Caco-2 (cell line): ENCODE measurements around the gene TRPM2. TPM values are rescaled to one million over a fixed set of nuclear protein-coding genes. Genes with fewer than 3 reads are reported as not detected.

Experiments
- Bru-seq: library from RNA; stranded (reverse); fragments of 400-500 nt; gene quantifications from one replicate; lab custom pipeline; 2021; lab: Mats Ljungman, UMichigan
- BruChase-seq, 2 experiments: library from RNA; stranded (reverse); fragments of 400-500 nt; gene quantifications; one replicate each; lab custom pipeline; 2021; lab: Mats Ljungman, UMichigan
- BruUV-seq: library from RNA; stranded (reverse); fragments of 400-500 nt; replicated peaks from 2 replicates; lab custom pipeline; 2021; lab: Mats Ljungman, UMichigan
- CTCF ChIA-PET: fragments of 300-600 bp; sonication (Branson Sonifier 250); formaldehyde crosslinking; loops from one replicate; lab custom pipeline; 2022; ENCODE audit warnings: antibody characterized with exemption; lab: Charles Lee
- POLR2A ChIA-PET: fragments of 300-600 bp; sonication (Branson Sonifier 250); formaldehyde crosslinking; loops from one replicate; lab custom pipeline; 2022; ENCODE audit warnings: antibody characterized with exemption; lab: Charles Lee
- DNase-seq, 2 experiments: peaks; one replicate each; pipeline versions ENCODE4 v3.0.0 to v3.0.0-alpha.2; 2020 to 2022
- H3K27me3 ChIP-seq: replicated peaks from 2 replicates; pipeline ENCODE4 v1.6.0; 2011; ENCODE audit warnings: low read length; ENCODE audit not compliant: control insufficient read depth, insufficient read depth
- H3K36me3 ChIP-seq: 2 replicates; pipeline ENCODE4 v1.5.1; 2011; ENCODE audit warnings: low read length; ENCODE audit not compliant: control insufficient read depth, insufficient read depth
- H3K4me1 ChIP-seq: fragments of 250-450 bp; sonication (Bioruptor Pico); 2 replicates; pipeline ENCODE4 v1.5.1; 2020; ENCODE audit warnings: mild to moderate bottlenecking
- H3K4me3 ChIP-seq: 2 replicates; pipeline ENCODE4 v1.5.1; 2011; ENCODE audit warnings: low read depth, mild to moderate bottlenecking, control low read depth, low read length
- H3K9me3 ChIP-seq: fragments of 250-450 bp; sonication (Bioruptor Pico); 2 replicates; pipeline ENCODE4 v1.5.1; 2020; ENCODE audit warnings: mild to moderate bottlenecking, moderate library complexity
- H3K27ac Mint-ChIP-seq: one replicate; pipeline ENCODE4 v1.8.0; 2022; ENCODE audit warnings: mixed read lengths; ENCODE audit not compliant: unreplicated experiment
- H3K27me3 Mint-ChIP-seq: one replicate; pipeline ENCODE4 v1.8.0; 2022; ENCODE audit warnings: mixed read lengths; ENCODE audit not compliant: insufficient read depth, unreplicated experiment
- H3K36me3 Mint-ChIP-seq: one replicate; pipeline ENCODE4 v1.8.0; 2022; ENCODE audit warnings: mild to moderate bottlenecking, mixed read lengths; ENCODE audit not compliant: insufficient read depth, unreplicated experiment
- H3K4me1 Mint-ChIP-seq: one replicate; pipeline ENCODE4 v1.8.0; 2022; ENCODE audit warnings: low read depth, mixed read lengths; ENCODE audit not compliant: unreplicated experiment
- H3K4me3 Mint-ChIP-seq: one replicate; pipeline ENCODE4 v1.8.0; 2022; ENCODE audit warnings: mild to moderate bottlenecking, moderate library complexity, mixed read lengths; ENCODE audit not compliant: unreplicated experiment
- H3K9me3 Mint-ChIP-seq: one replicate; pipeline ENCODE4 v1.8.0; 2022; ENCODE audit warnings: mixed read lengths; ENCODE audit not compliant: unreplicated experiment
- intact Hi-C: fragments of 100-400 bp; cut with micrococcal nuclease; formaldehyde crosslinking; loops from one replicate; pipeline ENCODE4 v1.10.0; 2022; ENCODE audit not compliant: unreplicated experiment
- long read RNA-seq: library from polyadenylated mRNA; stranded (forward); transcript quantifications from one replicate; pipeline ENCODE4 v2.0.0, GENCODE V29; 2022
- total RNA-seq: library from RNA; stranded (reverse); gene quantifications from 2 replicates; pipeline ENCODE4 v1.2.3, GENCODE V29; 2022
- TF ChIP-seq, protein P1 (sequence below), 2 experiments: fragments of 200-600 bp in 1 of 2; IDR thresholded peaks; 1 replicate in 1 of 2; 2 replicates in 1 of 2; pipeline versions ENCODE4 v1.5.1 to v1.8.0; 2011 to 2022; ENCODE audit warnings: antibody characterized with exemption in 1 of 2, control low read depth in 1 of 2, inconsistent platforms in 1 of 2, low read depth in 1 of 2, low read length in 1 of 2, mild to moderate bottlenecking in 1 of 2, moderate library complexity in 1 of 2; ENCODE audit not compliant: insufficient read depth in 1 of 2, severe bottlenecking in 1 of 2, unreplicated experiment in 1 of 2

The TRPM2 gene
- total RNA-seq (0.07 and 0.20 TPM in 2 replicates), Bru-seq, nascent RNA (percentile 10 among the genes with signal in this experiment), BruChase-seq, experiment 1, labeled RNA remaining after a 2-hour chase (percentile 9 among the genes with signal in this experiment), BruChase-seq, experiment 2, labeled RNA remaining after a 6-hour chase (percentile 12 among the genes with signal in this experiment)
- long read RNA-seq: 0 reads

DNA sequence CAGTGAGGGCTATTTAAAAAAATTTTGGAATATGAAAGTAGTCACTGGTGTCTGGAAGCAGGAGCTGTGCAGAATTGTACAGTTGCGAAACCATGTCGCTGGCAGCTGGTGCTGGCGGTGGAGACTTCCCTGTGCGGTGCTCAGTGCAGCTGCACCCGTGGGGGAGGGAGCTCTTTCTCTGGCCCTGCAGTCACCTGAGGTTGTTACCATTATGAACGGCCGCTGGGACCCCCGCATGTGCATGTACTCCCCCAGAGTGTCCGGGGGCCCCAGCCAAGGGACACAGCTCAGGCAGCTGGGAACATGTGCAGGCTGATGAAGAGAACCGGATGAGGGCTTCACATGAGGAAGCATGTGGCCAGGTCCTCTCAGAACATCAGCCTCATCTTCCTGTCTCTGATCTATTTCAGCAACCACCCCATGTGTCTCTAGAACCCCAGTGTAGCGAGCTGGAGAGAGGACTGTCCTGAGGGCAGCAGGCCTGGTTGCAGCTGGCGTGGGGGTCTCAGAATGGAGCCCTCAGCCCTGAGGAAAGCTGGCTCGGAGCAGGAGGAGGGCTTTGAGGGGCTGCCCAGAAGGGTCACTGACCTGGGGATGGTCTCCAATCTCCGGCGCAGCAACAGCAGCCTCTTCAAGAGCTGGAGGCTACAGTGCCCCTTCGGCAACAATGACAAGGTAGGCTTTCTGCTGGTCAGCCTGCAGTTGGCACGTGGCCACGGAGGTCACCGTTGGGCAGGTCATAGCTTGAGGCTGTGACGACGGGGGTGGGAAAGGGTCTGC lies at the start of gene TRPM2:
Gene TRPM2, plus strand, starts transcription at position 431 of the 780 bp plus-strand sequence. Its CDS starts 80 bp downstream, at position 511.
- CTCF ChIA-PET: interaction anchor here (0.7 kb wide), 1 partner anchor 10 kb away, joined by 3 read pairs; no protein-coding TSS in a partner anchor
- TF ChIP-seq, protein P1, sequence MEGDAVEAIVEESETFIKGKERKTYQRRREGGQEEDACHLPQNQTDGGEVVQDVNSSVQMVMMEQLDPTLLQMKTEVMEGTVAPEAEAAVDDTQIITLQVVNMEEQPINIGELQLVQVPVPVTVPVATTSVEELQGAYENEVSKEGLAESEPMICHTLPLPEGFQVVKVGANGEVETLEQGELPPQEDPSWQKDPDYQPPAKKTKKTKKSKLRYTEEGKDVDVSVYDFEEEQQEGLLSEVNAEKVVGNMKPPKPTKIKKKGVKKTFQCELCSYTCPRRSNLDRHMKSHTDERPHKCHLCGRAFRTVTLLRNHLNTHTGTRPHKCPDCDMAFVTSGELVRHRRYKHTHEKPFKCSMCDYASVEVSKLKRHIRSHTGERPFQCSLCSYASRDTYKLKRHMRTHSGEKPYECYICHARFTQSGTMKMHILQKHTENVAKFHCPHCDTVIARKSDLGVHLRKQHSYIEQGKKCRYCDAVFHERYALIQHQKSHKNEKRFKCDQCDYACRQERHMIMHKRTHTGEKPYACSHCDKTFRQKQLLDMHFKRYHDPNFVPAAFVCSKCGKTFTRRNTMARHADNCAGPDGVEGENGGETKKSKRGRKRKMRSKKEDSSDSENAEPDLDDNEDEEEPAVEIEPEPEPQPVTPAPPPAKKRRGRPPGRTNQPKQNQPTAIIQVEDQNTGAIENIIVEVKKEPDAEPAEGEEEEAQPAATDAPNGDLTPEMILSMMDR (IDR thresholded peaks at IDR 0.05; ENCODE audit: insufficient read depth in 1 of 2, low read depth in 1 of 2, low read length in 1 of 2, severe bottlenecking in 1 of 2, unreplicated experiment in 1 of 2): no peak
- H3K4me3 ChIP-seq: no peak within 1 kb of the TSS
- Mint-ChIP-seq H3K36me3 (no peaks in the 10 kb centered on the region), H3K4me3 (no peak within 1 kb of the TSS), H3K27me3 (no peaks in the 10 kb centered on the region), H3K4me1 (no peaks in the 10 kb centered on the region), H3K27ac (peak within 1 kb of the TSS; percentile 10), H3K9me3 (no peaks in the 10 kb centered on the region)
- BruUV-seq: no TSS peak
- no peaks in the 10 kb centered on the region for H3K4me1 ChIP-seq
- DNase-seq: peak in 1 of 2 experiments; percentile 27
- POLR2A ChIA-PET: no interaction called here
- no peaks in the 10 kb centered on the region for H3K27me3 ChIP-seq
- H3K36me3 ChIP-seq: no peaks in the 10 kb centered on the region
- intact Hi-C loops: no loop called here
- no peaks in the 10 kb centered on the region for H3K9me3 ChIP-seq

DNA sequence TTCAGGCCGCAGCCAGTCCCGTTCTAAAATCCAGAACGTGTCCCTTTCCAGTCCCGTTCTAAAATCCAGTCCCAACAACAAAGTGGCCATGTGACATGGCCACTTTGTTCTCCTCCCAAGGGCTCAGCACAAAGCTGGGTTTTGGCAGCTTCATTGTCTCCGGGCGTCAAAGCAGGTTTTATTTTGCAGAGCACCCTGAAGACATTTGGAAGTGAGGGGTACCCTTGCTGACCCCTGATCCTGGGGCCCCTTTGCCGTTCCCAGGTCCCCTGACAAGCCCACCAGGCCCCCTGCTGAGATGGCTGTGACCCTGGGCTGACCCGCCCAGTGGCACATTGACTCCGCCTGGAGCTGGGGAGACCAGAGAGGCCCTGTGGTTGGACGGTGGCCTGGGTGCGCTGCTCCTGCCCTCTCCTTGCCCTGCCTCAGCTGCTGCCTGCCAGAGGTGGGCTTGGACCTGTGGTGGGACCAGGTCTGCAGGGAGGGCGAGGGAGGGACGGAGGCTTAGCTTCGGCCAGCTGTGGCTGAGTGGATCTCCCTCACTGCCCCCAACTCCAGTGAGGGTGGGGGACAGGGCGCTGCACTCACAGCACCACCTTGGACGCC lies 49.3 kb upstream of the TRPM2 start:
- no peaks in the 10 kb centered on the region for H3K27me3 ChIP-seq
- no peak overlapping the region for H3K4me3 ChIP-seq
- DNase-seq: no peak
- H3K27ac Mint-ChIP-seq: peak overlapping the region; percentile 23
- peaks cover 2% of the 10 kb centered on the region; the same call in 1 of the 2 replicates for H3K36me3 ChIP-seq
- H3K4me1 Mint-ChIP-seq: peaks cover 16% of the 10 kb centered on the region
- H3K27me3 Mint-ChIP-seq: no peaks in the 10 kb centered on the region
- CTCF ChIA-PET: interaction anchor here (1.0 kb wide), 1 partner anchor 11 kb away, joined by 3 read pairs; no protein-coding TSS in a partner anchor
- H3K4me1 ChIP-seq: peaks cover 34% of the 10 kb centered on the region
- no peak overlapping the region for H3K4me3 Mint-ChIP-seq
- no peaks in the 10 kb centered on the region for H3K9me3 ChIP-seq
- TF ChIP-seq, protein P1 (IDR thresholded peaks at IDR 0.05; ENCODE audit: insufficient read depth in 1 of 2, low read depth in 1 of 2, low read length in 1 of 2, severe bottlenecking in 1 of 2, unreplicated experiment in 1 of 2): no peak
- no peaks in the 10 kb centered on the region for H3K9me3 Mint-ChIP-seq
- POLR2A ChIA-PET: interaction anchor here (1.6 kb wide), 1 partner anchor 35 kb away, joined by 5 read pairs; the partner anchor contains the start of gene CFAP410
- no TSS peak for BruUV-seq
- intact Hi-C loops: no loop called here
- H3K36me3 Mint-ChIP-seq: peaks cover 20% of the 10 kb centered on the region

DNA sequence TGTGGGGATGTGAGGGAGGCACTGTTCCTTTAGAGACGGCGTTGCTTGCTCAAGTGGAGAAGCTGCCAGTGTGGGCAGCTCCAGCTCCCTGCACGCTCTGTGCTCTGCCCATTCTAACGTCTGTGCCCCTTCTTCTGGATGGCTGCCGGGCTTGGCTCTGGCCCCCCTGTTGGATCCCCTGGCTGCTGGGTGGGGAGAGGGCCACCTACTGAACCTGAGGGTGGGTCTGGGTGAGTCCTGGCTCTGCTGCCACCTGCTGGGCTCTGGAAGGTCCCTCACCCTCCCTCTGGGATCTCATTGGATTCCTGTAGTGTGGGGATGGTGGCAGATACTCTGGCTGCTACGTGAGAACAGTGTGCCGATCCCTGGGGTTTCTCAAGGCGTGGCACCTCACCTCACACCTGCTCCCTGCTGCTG lies 48.5 kb upstream of the TRPM2 start:
- intact Hi-C loops: no loop called here
- Histone ChIP-seq H3K9me3 (no peaks in the 10 kb centered on the region), H3K4me3 (no peak overlapping the region), H3K27me3 (no peaks in the 10 kb centered on the region), H3K36me3 (peaks cover 2% of the 10 kb centered on the region; the same call in 1 of the 2 replicates), H3K4me1 (peaks cover 34% of the 10 kb centered on the region)
- DNase-seq: peak; percentile 56 to 65
- no peaks in the 10 kb centered on the region for H3K27me3 Mint-ChIP-seq
- ChIA-PET CTCF (interaction anchor here (0.6 kb wide), 1 partner anchor 250 kb away, joined by 3 read pairs; no protein-coding TSS in a partner anchor), POLR2A (no interaction called here)
- H3K4me3 Mint-ChIP-seq: no peak overlapping the region
- H3K27ac Mint-ChIP-seq: peak overlapping the region; percentile 23
- BruUV-seq: no TSS peak
- H3K4me1 Mint-ChIP-seq: peaks cover 16% of the 10 kb centered on the region
- H3K36me3 Mint-ChIP-seq: peaks cover 20% of the 10 kb centered on the region
- no peaks in the 10 kb centered on the region for H3K9me3 Mint-ChIP-seq
- TF ChIP-seq, protein P1 (IDR thresholded peaks at IDR 0.05; ENCODE audit: insufficient read depth in 1 of 2, low read depth in 1 of 2, low read length in 1 of 2, severe bottlenecking in 1 of 2, unreplicated experiment in 1 of 2): peak; percentile 49 to 77
